HUES48 (cell line): Measurements from ENCODE around the gene EEPD1.

Experiments
- H3K27ac ChIP-seq: one replicate; pipeline ENCODE4 v1.7.0; 2013; ENCODE audit warnings: low read depth, low read length, inconsistent platforms
- H3K27me3 ChIP-seq: 2 replicates; pipeline ENCODE4 v1.6.1; 2013; ENCODE audit warnings: mild to moderate bottlenecking, low read length; ENCODE audit not compliant: control insufficient read depth, insufficient read depth
- H3K36me3 ChIP-seq: 2 replicates; pipeline ENCODE4 v1.6.1; 2013; ENCODE audit warnings: low read length; ENCODE audit not compliant: control insufficient read depth, insufficient read depth
- H3K4me1 ChIP-seq: 2 replicates; pipeline ENCODE4 v1.6.1; 2013; ENCODE audit warnings: mild to moderate bottlenecking, low read length; ENCODE audit not compliant: control insufficient read depth, insufficient read depth
- H3K4me3 ChIP-seq: 2 replicates; pipeline ENCODE4 v1.5.1; 2013; ENCODE audit warnings: mild to moderate bottlenecking, low read depth, low read length
- H3K9ac ChIP-seq: 2 replicates; pipeline ENCODE4 v1.6.1; 2013; ENCODE audit warnings: mild to moderate bottlenecking, low read depth, low read length, moderate library complexity
- H3K9me3 ChIP-seq: 2 replicates; pipeline ENCODE4 v1.6.1; 2013; ENCODE audit warnings: low read length; ENCODE audit not compliant: control insufficient read depth, insufficient read depth

EEPD1 gene

GRCh38 chr7:36299223-36299774 is 146.2 kb downstream of the EEPD1 start:
- Histone ChIP-seq H3K36me3 (no peaks in the 10 kb centered on the region; the same call in 1 of the 2 replicates), H3K27me3 (no peaks in the 10 kb centered on the region), H3K4me3 (no peak overlapping the region), H3K9ac (no peak overlapping the region), H3K9me3 (no peaks in the 10 kb centered on the region), H3K4me1 (peaks cover 20% of the 10 kb centered on the region), H3K27ac (peak overlapping the region; percentile 12)

GRCh38 chr7:36299823-36300341 is 146.8 kb downstream of the EEPD1 start:
- Histone ChIP-seq H3K4me3 (no peak overlapping the region), H3K9ac (no peak overlapping the region), H3K4me1 (peaks cover 20% of the 10 kb centered on the region), H3K27me3 (no peaks in the 10 kb centered on the region), H3K36me3 (no peaks in the 10 kb centered on the region; the same call in 1 of the 2 replicates), H3K27ac (no peak overlapping the region), H3K9me3 (no peaks in the 10 kb centered on the region)

DNA sequence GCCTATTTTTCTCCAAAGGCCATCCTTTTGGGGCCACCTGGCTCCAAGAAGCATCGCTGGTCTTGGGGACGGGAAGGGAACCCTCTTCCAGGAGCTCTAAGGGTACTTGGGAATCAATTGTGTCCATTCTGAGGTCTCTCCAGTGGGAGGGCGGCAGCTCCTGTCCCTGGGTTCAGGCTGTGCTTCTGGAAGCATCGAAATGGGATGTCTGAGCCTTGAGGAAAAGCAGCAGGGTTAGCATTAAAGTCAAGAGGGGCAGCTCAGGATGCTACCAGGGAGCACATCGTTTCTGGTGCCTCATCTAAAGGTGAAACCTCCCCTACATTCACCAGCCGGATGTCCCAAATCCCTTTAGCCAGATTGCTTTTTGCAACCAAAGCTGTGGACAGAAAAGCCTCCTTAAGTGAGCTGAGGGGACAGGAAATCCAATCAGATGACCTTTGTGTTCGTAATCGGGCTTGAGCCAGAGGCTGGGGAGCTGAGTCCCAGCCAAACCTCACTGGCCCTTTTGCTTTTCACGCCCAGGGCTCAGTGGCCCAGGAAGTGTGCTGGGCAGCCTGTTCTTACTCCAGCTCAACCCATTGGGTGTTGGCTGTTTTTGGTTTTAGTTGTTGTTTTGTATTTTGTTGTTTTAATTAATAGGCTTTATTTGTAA is 147.8 kb downstream of the EEPD1 start:
- H3K4me1 ChIP-seq = peaks cover 20% of the 10 kb centered on the region
- no peaks in the 10 kb centered on the region; the same call in 1 of the 2 replicates for H3K36me3 ChIP-seq

DNA sequence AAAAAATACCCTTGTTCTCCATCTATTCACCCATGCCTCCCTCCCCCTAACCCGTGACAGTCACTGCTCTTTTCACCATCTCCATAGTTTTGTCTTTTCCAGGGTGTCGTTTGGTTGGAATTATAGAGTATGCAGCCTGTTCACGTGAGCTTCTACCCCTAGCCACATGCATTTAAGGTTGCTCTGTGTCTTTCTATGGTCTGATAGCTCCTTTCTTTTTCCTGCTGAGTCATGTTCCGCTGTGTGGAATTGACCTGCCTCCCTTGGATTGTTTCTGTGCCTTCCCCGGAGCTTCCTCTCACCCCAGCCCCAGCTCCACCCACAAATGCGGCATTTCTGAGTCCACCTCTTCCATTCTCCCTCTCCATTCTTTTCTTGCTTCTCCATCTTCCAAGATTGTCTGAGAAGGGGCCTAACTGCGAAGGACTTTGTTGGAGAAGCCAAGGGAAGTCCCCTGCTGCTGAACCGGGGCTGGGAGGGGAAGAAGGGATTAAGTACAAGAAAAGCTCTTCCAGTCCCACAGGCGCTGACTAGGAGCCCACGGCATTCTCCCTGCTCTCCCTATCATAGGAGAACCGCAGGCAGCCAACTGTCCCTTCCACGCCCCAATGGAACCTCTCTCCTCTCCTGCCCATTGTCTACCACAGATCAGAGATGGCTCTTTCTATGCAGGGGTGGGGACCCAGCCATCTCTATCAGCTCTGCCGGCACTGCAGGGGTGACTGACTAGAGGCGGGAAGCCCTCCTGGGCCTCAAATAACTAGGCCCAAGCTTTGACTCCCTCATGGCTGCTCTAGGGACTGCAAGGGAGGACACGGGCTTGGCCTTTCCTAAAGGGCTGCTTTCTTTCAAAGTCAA is 149.1 kb downstream of the EEPD1 start:
- peaks cover 20% of the 10 kb centered on the region for H3K4me1 ChIP-seq
- no peaks in the 10 kb centered on the region; the same call in 1 of the 2 replicates for H3K36me3 ChIP-seq
- H3K9me3 ChIP-seq = no peaks in the 10 kb centered on the region
- no peaks in the 10 kb centered on the region for H3K27me3 ChIP-seq
- H3K27ac ChIP-seq = peak overlapping the region; percentile 18
- no peak overlapping the region for H3K9ac ChIP-seq
- no peak overlapping the region for H3K4me3 ChIP-seq

More for the DNA sequence above, 147.8 kb downstream of the EEPD1 start:
- Histone ChIP-seq H3K27ac (peak overlapping the region; percentile 7), H3K9ac (no peak overlapping the region), H3K4me3 (no peak overlapping the region), H3K27me3 (no peaks in the 10 kb centered on the region), H3K9me3 (no peaks in the 10 kb centered on the region)

GRCh38 chr7:36303202-36304098 is 150.4 kb downstream of the EEPD1 start:
- peaks cover 20% of the 10 kb centered on the region for H3K4me1 ChIP-seq
- no peaks in the 10 kb centered on the region for H3K9me3 ChIP-seq
- no peaks in the 10 kb centered on the region; the same call in 1 of the 2 replicates for H3K36me3 ChIP-seq
- H3K9ac ChIP-seq = no peak overlapping the region
- H3K4me3 ChIP-seq = no peak overlapping the region
- no peaks in the 10 kb centered on the region for H3K27me3 ChIP-seq
- no peak overlapping the region for H3K27ac ChIP-seq

- no peak overlapping the region for H3K27ac ChIP-seq
These were observed 151.0 kb downstream of the EEPD1 start for GRCh38 chr7:36304099-36304425.

DNA sequence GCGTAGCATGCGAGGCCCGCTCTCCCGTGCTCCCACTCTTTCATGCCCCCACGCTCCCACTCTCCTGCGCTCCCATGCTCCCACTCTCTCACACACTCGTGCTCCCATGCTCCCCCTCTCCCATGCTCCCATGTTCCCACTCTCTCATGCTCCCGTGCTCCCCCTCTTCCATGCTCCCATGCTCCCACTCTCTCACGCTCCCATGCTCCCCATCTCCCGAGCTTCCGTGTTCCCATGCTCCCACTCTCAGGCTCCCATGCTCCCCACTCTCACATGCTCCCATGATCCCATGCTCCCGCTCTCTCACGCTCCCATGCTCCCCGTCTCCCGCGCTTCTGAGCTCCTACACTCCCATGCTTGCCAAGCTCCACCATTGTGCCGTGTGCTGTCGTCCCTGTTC is 152.2 kb downstream of the EEPD1 start:
- no peak overlapping the region for H3K4me3 ChIP-seq
- no peak overlapping the region for H3K27ac ChIP-seq
- no peaks in the 10 kb centered on the region for H3K27me3 ChIP-seq
- no peaks in the 10 kb centered on the region for H3K36me3 ChIP-seq
- peaks cover 17% of the 10 kb centered on the region for H3K4me1 ChIP-seq
- H3K9me3 ChIP-seq = no peaks in the 10 kb centered on the region
- no peak overlapping the region for H3K9ac ChIP-seq

More at GRCh38 chr7:36304099-36304425, 151.0 kb downstream of the EEPD1 start:
- H3K9ac ChIP-seq = no peak overlapping the region
- H3K36me3 ChIP-seq = no peaks in the 10 kb centered on the region
- H3K27me3 ChIP-seq = no peaks in the 10 kb centered on the region
- peaks cover 19% of the 10 kb centered on the region for H3K4me1 ChIP-seq
- no peak overlapping the region for H3K4me3 ChIP-seq
- no peaks in the 10 kb centered on the region for H3K9me3 ChIP-seq

- Histone ChIP-seq H3K27ac (no peak overlapping the region), H3K4me3 (no peak overlapping the region), H3K9ac (no peak overlapping the region), H3K9me3 (no peaks in the 10 kb centered on the region), H3K27me3 (no peaks in the 10 kb centered on the region), H3K36me3 (no peaks in the 10 kb centered on the region), H3K4me1 (peaks cover 14% of the 10 kb centered on the region)
These were observed 152.6 kb downstream of the EEPD1 start for GRCh38 chr7:36305648-36306047.

GRCh38 chr7:36306222-36306621 is 153.2 kb downstream of the EEPD1 start:
- peaks cover 14% of the 10 kb centered on the region for H3K4me1 ChIP-seq
- no peaks in the 10 kb centered on the region for H3K9me3 ChIP-seq
- H3K27ac ChIP-seq = no peak overlapping the region
- no peaks in the 10 kb centered on the region for H3K27me3 ChIP-seq
- no peak overlapping the region for H3K4me3 ChIP-seq
- H3K9ac ChIP-seq = no peak overlapping the region
- no peaks in the 10 kb centered on the region for H3K36me3 ChIP-seq

DNA sequence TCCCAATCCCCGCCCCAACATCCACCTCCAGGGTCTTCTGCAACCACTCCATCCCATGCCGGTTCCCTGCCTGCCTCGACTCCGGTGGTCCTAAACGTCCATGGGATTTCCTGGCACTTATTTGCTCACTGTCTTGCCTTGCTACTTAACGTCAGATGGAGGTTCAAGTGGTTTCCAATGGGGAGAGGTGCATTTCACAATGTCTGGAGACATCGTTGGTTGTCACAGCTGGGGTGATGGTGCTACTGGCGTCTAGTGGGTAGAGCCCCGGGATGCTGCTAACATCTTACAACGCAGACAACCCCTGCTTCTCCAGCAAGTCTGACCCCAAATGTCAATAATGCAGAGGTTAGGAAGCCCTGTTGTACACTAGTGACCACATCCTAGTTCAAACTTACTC is 153.7 kb downstream of the EEPD1 start:
- Histone ChIP-seq H3K9me3 (no peaks in the 10 kb centered on the region), H3K27ac (no peak overlapping the region), H3K9ac (no peak overlapping the region), H3K4me1 (peaks cover 14% of the 10 kb centered on the region), H3K4me3 (no peak overlapping the region), H3K27me3 (no peaks in the 10 kb centered on the region), H3K36me3 (no peaks in the 10 kb centered on the region)
